Mononuclear cell (primary cell): Measurements from ENCODE around the gene CA6. TPM values are rescaled to one million over a fixed set of nuclear protein-coding genes. Genes with fewer than 3 reads are reported as not detected.
"Not testable (repeated sequence)": the region's sequence is repeated elsewhere in the genome, so short reads cannot be mapped to it uniquely, and the experiment has no call there.

ENCODE experiments used
- H3K27me3 ChIP-seq: 2 replicates; pipeline ENCODE4 v1.6.0; 2011; ENCODE audit warnings: low read length, control low read depth; ENCODE audit not compliant: insufficient read depth
- H3K4me1 ChIP-seq: 2 replicates; pipeline ENCODE4 v1.5.1; 2011; ENCODE audit warnings: mild to moderate bottlenecking, low read length, control low read depth; ENCODE audit not compliant: insufficient read depth
- H3K4me3 ChIP-seq: 2 replicates; pipeline ENCODE4 v1.5.1; 2011; ENCODE audit warnings: mild to moderate bottlenecking, low read length, moderate library complexity
- H3K9me3 ChIP-seq: 2 replicates; pipeline ENCODE4 v1.5.1; 2011; ENCODE audit warnings: low read depth, mild to moderate bottlenecking, control low read depth, low read length
- total RNA-seq: library from RNA; depleted of rRNA; stranded (reverse); fragments of >200 nt; gene quantifications from one replicate; pipeline ENCODE4 v1.2.3, GENCODE V29; 2012

CA6 gene
- total RNA-seq: 0.63 TPM

DNA sequence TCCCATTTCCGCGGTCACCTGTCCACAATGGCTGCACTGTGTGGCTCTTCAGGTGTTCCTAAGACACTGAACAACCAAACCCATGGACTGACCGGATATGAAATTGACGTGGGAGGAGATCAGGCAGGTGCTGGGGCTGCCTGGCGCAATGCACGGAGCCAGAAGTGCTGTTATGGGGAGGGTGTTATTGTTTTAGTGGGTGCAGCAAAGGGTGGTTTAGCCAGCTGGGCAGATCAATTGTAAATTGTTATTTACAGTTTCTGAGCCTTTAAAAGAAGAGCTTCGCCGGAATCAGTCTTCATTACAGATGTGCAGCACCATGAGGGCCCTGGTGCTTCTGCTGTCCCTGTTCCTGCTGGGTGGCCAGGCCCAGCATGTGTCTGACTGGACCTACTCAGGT is at the start of gene CA6:
TSS of gene CA6 (plus strand) at position 301 of the 400 bp plus-strand sequence. CDS start at position 320, 19 bp downstream.
- peaks cover 15% of the 10 kb centered on the region for H3K4me1 ChIP-seq

DNA sequence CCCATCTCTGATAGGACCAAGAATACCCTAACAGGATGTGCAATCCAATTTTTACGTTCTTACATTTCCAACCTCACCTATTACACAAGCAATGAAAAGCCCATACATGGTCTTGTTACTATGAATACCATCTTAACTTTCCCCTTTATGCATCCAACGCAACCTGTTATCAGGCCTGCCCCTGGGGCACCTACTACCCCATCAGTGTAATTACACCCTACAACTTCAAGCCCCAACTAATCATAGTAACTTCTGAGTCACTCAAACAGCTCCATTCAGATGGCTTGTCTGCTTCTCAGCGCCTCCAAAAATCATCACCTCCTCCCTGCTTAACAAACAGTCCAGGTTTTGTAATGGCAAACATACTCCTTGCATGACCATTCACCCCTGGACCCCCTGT is 48.9 kb upstream of the CA6 start:
- H3K4me1 ChIP-seq: peaks cover 16% of the 10 kb centered on the region
- not testable (repeated sequence) for H3K9me3 ChIP-seq, H3K27me3 ChIP-seq, H3K4me3 ChIP-seq

More for the DNA sequence above, at the start of gene CA6:
- Histone ChIP-seq H3K4me3 (no peak within 1 kb of the TSS), H3K9me3 (no peaks in the 10 kb centered on the region), H3K27me3 (no peaks in the 10 kb centered on the region)

DNA sequence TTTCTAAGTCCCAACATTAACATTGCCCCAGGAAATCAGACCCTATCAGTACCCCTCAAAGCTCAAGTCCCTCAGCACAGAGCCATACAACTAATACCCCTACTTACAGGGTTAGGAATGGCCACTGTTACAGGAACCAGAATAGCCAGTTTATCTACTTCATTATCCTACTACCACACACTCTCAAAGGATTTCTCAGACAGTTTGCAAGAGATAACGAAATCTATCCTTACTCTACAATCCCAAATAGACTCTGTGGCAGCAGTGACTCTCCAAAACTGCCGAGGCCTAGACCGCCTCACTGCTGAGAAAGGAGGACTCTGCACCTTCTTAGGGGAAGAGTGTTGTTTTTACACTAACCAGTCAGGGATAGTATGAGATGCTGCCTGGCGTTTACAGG is 48.2 kb upstream of the CA6 start:
- H3K4me3 ChIP-seq, H3K27me3 ChIP-seq, H3K4me1 ChIP-seq, H3K9me3 ChIP-seq: not testable (repeated sequence)

DNA sequence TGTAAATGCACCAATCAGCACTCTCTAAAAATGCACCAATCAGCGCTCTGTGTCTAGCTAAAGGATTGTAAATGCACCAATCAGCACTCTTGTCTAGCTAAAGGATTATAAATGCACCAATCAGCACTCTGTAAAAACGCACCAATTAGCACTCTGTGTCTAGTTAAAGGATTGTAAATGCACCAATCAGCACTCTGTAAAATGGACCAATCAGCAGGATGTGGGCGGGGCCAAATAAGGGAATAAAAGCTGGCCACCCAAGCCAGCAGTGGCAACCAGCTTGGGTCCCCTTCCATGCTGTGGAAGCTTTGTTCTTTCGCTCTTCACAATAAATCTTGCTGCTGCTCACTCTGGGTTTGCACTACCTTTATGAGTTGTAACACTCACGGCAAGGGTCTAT is 47.2 kb upstream of the CA6 start:
- not testable (repeated sequence) for H3K9me3 ChIP-seq, H3K4me3 ChIP-seq, H3K27me3 ChIP-seq, H3K4me1 ChIP-seq

DNA sequence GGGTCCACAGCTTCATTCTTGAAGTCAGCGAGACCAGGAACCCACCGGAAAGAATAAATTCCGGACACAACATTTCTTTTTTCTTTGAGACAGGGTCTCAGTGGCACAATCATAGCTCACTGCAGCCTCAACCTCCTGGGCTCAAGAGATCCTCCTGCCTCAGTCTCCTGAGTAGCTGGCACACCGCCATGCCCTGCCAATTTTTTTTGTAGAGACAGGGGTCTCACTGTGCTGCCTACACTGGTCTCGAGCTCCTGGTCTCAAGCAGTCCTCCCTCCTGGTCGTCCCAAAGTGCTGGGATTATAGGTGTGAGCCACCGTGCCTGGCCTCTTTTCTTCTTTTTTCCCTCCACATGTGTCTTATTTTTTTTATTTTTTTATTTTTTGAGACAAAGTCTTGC is 46.6 kb upstream of the CA6 start:
- peaks cover 7% of the 10 kb centered on the region for H3K4me1 ChIP-seq
- H3K27me3 ChIP-seq: no peaks in the 10 kb centered on the region
- no peaks in the 10 kb centered on the region for H3K9me3 ChIP-seq
- no peak overlapping the region for H3K4me3 ChIP-seq

DNA sequence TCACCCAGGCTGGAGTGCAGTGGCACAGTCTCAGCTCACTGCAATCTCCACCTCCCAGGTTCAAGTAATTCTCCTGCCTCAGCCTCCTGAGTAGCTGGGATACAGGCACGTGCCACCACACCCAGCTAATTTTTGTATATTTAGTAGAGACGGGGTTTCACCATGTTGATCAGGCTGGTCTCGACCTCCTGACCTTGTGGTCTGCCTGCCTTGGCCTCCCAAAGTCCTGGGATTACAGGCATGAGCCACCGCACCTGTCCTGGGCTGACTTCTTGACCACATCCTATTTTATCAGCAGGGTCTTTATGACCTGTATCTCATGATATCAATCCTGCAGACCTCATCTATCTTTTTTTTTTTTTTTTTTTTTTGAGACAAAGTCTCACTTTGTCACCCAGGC is 45.0 kb upstream of the CA6 start:
- not testable (repeated sequence) for H3K9me3 ChIP-seq, H3K4me3 ChIP-seq, H3K27me3 ChIP-seq, H3K4me1 ChIP-seq

DNA sequence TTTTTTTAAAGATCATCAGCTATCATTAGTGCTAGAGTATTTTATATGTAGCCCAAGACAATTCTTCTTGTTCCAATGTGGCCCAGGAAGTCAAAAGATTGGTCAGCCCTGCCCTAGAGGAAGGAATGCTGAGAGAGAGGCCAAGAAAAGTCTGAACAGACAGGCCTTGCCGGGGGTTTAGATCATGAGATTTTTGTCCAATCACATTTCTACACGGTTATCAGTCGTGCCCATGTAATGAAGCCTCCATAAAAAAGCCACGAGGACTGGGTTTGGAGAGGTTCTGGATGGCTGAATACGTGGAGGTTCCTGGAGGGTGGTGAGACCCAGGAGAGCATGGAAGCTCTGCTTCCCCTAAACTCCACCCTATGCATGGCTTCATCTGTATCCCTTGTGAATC is 42.9 kb upstream of the CA6 start:
- Histone ChIP-seq H3K4me1 (peaks cover 7% of the 10 kb centered on the region), H3K4me3 (no peak overlapping the region), H3K27me3 (no peaks in the 10 kb centered on the region), H3K9me3 (no peaks in the 10 kb centered on the region)

DNA sequence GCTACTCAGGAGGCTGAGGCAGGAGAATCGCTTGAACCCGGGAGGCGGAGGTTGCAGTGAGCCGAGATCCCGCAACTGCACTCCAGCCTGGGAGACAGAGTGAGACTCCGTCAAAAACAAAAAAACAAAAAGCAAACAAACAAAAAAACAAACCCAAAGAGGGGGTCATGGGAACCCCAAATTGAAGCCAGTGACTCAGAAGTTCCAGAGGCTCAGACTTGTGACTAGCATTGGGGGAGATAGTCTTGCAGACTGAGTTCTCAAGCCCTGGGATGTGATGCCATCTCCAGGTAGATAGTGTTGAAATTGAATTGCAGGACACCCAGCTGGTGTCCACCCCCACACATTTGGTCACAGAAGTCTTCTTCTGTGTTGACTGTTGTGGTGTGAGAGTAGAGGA is 42.3 kb upstream of the CA6 start:
- H3K9me3 ChIP-seq: no peaks in the 10 kb centered on the region
- peaks cover 7% of the 10 kb centered on the region for H3K4me1 ChIP-seq
- no peaks in the 10 kb centered on the region for H3K27me3 ChIP-seq
- no peak overlapping the region for H3K4me3 ChIP-seq

DNA sequence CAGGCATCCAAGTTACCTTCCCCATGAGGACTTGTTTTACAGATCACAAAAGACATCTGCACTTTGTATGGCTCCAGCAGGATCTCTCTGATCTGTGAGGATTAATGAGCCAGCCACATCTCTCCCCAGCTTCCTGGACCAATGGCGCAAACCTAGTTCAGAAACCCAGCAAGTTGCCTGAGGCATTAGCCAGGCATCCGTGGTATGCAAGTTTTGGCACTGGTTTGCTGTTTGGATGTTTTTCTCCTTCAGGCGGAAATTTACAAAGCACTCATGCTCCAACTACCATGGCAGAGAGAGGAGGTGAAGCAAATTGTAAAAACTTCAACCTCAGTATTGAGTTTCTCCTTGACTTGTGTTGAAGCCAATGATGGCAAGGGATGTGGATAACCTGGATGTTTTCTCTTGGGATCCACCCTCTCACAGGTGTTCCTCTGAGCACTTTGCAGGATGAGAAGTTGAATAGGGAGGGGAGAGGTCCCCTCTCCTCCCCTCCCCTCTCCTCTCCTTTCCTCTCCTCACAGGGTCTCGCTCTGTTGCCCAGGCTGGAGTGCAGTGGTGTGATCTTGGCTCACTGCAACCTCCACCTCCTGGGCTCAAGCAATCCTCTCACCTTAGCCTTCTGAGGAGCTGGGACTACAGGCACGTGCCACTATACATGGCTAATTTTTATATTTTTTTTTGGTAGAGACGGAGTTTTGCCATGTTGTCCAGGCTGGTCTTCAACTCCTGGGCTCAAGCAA is 41.6 kb upstream of the CA6 start:
- H3K4me3 ChIP-seq: no peak overlapping the region
- no peaks in the 10 kb centered on the region for H3K9me3 ChIP-seq
- peaks cover 7% of the 10 kb centered on the region for H3K4me1 ChIP-seq
- no peaks in the 10 kb centered on the region for H3K27me3 ChIP-seq

DNA sequence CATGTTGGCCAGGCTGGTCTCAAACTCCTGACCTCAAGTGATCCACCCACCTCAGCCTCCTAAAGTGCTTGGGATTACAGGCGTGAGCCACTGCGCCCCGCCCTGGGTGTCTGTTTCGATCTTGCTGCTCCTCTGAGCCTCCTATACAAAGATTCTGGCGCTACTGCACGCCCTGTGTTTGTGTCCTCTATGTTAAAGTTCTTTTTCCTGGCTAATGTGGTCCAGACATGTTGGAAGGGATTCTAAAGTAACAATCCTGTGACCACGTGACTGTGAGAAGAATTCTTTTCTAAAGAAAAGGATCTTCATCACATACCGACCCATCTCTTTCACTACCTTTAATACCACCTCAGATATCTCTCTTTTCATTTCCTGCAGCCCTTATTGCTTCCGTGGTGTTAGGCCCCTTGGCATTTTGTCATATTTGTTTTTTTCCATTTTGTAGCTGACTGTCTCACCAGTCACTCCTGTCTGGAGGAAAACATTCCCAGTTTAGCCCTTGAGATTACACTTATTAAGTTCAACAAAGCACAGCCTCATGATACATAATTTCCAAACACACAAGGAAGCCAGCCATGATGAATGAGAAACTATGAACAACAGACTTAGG is 40.0 kb upstream of the CA6 start:
- Histone ChIP-seq H3K4me1 (no peaks in the 10 kb centered on the region), H3K9me3 (no peaks in the 10 kb centered on the region), H3K27me3 (no peaks in the 10 kb centered on the region), H3K4me3 (no peak overlapping the region)

DNA sequence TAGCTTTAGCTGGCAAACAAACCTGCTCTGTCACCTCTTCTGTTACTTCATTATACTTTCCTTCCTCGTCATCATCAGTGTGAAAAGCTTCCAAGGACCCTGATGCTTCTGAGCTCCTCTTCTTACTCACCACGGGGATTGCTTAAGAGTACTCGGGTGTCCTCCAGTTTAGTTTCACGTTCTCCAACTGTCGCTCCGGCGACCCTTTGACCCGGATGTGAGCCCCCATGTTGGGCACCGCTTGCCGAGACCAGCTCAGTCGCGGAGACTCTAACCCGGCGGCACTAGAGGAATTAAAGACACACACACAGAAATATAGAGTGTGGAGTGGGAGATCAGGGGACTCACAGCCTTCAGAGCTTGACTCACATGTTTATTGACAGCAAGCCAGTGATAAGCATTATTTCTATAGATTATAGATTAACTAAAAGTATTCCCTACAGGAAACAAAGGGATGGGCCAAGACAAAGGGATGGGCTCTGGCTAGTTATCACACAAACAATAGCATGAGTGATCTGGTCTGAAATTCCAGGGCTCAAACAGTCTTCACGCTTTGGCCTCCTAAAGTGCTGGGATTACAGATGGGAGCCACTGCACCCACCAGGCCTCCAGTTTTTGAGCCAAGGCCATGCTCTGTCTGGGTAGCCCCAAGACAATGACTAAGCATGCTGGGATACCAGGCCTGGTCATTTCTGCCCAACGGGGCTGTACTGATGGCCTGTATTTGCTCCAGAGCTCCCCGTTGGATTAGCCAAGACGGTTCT is 37.1 kb upstream of the CA6 start:
- no peaks in the 10 kb centered on the region for H3K4me1 ChIP-seq
- no peaks in the 10 kb centered on the region for H3K27me3 ChIP-seq
- no peaks in the 10 kb centered on the region for H3K9me3 ChIP-seq
- H3K4me3 ChIP-seq: no peak overlapping the region

DNA sequence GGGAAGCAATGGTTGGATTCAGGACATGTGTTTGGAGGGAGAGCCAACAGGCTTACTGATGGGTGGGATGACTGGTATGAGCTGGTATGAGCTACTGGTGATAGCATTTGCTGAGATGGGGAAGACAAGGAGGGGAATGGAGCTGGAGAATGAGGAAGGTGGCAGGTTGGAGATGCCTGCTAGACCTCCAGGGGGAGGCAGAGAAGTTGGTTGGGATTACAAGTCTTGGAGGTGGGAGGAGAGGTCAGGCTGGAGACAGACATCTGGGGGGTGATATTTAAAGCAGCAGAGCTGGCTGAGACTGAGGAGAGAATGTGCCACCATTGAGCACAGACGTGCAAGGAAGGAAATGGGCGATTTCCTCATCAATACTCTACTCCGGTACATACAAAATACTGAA is 35.3 kb upstream of the CA6 start:
- H3K27me3 ChIP-seq: no peaks in the 10 kb centered on the region
- no peak overlapping the region for H3K4me3 ChIP-seq
- H3K9me3 ChIP-seq: no peaks in the 10 kb centered on the region
- no peaks in the 10 kb centered on the region for H3K4me1 ChIP-seq

DNA sequence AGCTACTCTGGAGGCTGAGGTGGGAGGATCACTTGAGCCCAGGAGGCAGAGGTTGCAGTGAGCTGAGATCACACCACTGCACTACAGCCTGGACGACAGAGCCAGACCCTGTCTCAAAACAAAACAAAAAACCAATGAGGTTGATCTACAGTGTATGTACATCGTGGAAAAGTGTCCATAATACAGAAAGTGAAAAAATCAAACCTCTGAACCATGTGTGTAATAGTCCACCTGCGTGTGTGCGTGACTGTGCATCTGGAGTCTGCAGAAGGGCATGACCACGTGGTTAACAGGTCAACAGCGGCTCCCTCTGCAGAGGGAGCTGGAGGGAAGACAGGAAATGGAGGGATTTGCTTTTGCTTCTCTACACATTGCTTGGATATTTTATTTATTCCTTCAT is 34.8 kb upstream of the CA6 start:
- no peak overlapping the region for H3K4me3 ChIP-seq

DNA sequence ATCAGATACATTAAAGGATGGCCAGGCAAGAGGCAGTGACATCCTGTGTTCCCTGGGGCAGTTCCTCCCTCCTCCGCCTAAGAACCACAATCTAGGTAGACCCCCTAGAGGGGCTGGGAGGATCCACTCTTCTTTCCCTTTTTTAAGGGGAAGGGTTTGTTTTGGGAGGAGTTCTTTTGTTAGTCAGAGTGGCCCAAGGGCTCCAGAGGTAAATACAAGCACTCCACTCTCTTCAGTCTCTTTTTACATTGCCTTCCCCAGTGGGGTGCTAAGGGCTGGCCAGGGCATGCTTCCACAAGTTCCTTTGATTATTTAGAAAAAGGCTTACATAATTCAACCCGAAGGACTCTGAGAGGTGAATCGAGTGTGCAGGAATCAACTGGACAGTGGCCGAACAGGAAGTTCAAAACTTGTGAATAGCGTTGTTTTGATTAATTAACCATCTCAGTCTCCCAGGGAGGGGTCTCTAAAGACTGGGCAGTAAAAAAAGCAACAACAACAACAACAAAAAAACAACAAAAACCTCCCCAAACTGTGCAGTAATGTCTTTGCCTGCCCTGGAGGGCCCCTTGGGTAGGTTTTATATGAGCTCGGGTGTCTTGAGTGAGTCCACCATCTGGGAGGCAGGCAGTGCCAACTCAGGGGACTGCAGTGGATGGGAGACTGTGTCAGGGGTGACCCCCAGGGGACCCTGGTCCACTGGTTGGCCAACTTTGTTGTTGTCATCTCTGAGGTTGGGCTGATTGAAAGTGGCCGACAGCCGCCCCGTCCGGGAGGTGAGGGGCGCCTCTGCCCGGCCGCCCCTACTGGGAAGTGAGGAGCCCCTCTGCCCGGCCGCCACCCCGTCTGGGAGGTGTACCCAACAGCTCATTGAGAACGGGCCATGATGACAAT is 34.0 kb upstream of the CA6 start:
- H3K9me3 ChIP-seq: no peaks in the 10 kb centered on the region
- H3K4me3 ChIP-seq: no peak overlapping the region
- no peaks in the 10 kb centered on the region for H3K27me3 ChIP-seq
- H3K4me1 ChIP-seq: no peaks in the 10 kb centered on the region

More for the DNA sequence above, 34.8 kb upstream of the CA6 start:
- Histone ChIP-seq H3K9me3 (no peaks in the 10 kb centered on the region), H3K27me3 (no peaks in the 10 kb centered on the region), H3K4me1 (no peaks in the 10 kb centered on the region)

DNA sequence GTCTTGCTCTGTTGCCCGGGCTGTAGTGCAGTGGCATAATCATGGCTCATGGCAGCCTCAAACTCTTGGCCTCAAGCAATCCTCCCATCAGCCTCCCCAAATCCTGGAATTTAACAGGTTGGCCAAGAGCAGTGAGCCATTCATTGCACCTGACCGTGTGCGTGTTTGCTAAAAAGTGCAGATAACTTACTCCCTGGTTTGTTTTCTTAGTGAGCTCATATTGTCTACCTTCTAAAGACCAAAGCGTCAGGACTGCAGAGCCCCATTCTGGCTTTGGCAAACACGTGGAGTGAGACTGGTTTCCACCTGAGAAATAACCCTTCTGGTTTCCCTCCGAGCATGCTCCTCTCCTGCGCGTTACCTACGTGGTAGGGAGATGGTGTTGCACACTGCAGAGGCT is 32.2 kb upstream of the CA6 start:
- no peaks in the 10 kb centered on the region for H3K9me3 ChIP-seq
- H3K27me3 ChIP-seq: no peaks in the 10 kb centered on the region
- no peak overlapping the region for H3K4me3 ChIP-seq
- no peaks in the 10 kb centered on the region for H3K4me1 ChIP-seq
